Stimulated activated naive CD8-positive, alpha-beta T cell treated with anti-CD3 and anti-CD28 coated beads, Interleukin-15, amount 100 ng/mL, for 72 hours (primary cell): Measurements from ENCODE around the gene RMND1.
"Not testable (repeated sequence)": the region's sequence is repeated elsewhere in the genome, so short reads cannot be mapped to it uniquely, and the experiment has no call there.

Source experiments
- ATAC-seq: fragments of 150-1000 bp; cut with Tn5 transposase; 2 replicates; pipeline ENCODE4 v1.10.0; 2021; ENCODE audit warnings: mild to moderate bottlenecking, moderate library complexity
- DNase-seq, 2 donors: peaks; one replicate each; pipeline ENCODE4 v3.0.0; 2021 to 2022
- H3K27ac Mint-ChIP-seq, 2 donors: one replicate each; pipeline ENCODE4 v1.8.0; 2022; ENCODE audit warnings: mild to moderate bottlenecking in 2 of 2, mixed read lengths in 2 of 2, moderate library complexity in 2 of 2
- H3K27me3 Mint-ChIP-seq: one replicate; pipeline ENCODE4 v1.8.0; 2022; ENCODE audit warnings: mixed read lengths
- H3K4me1 Mint-ChIP-seq: one replicate; pipeline ENCODE4 v1.8.0; 2022; ENCODE audit warnings: mild to moderate bottlenecking, mixed read lengths
- H3K4me3 Mint-ChIP-seq, 2 donors: one replicate each; pipeline ENCODE4 v1.8.0; 2022; ENCODE audit warnings: mild to moderate bottlenecking in 2 of 2, mixed read lengths in 2 of 2, moderate library complexity in 1 of 2
- H3K9me3 Mint-ChIP-seq, 2 donors: one replicate each; pipeline ENCODE4 v1.8.0; 2022; ENCODE audit warnings: mixed read lengths in 2 of 2

Gene RMND1

GRCh38 chr6:151477726-151478125, 25.8 kb upstream of the RMND1 start:
- H3K27ac Mint-ChIP-seq, result no peak overlapping the region
- ATAC-seq, result no peak

GRCh38 chr6:151475653-151476523, 24.0 kb upstream of the RMND1 start:
- no peak overlapping the region for H3K4me3 Mint-ChIP-seq
- no peaks in the 10 kb centered on the region for H3K27me3 Mint-ChIP-seq
- DNase-seq (peak; percentile 17 to 23), ATAC-seq (no peak)
- H3K4me1 Mint-ChIP-seq, result peaks cover 8% of the 10 kb centered on the region
- H3K27ac Mint-ChIP-seq, result peak overlapping the region in 1 of 2 donors; percentile 33
- no peaks in the 10 kb centered on the region for H3K9me3 Mint-ChIP-seq

More at GRCh38 chr6:151477726-151478125, 25.8 kb upstream of the RMND1 start:
- Mint-ChIP-seq H3K9me3 (no peaks in the 10 kb centered on the region), H3K4me3 (no peak overlapping the region), H3K4me1 (peaks cover 14% of the 10 kb centered on the region), H3K27me3 (no peaks in the 10 kb centered on the region)
- no peak for DNase-seq

- Mint-ChIP-seq H3K27ac (no peak overlapping the region), H3K4me1 (peaks cover 6% of the 10 kb centered on the region), H3K27me3 (no peaks in the 10 kb centered on the region), H3K4me3 (no peak overlapping the region), H3K9me3 (no peaks in the 10 kb centered on the region)
- ATAC-seq (no peak), DNase-seq (no peak)
Measured at GRCh38 chr6:151464702-151465101, 12.8 kb upstream of the RMND1 start.

GRCh38 chr6:151461673-151462072, 9.7 kb upstream of the RMND1 start:
- Mint-ChIP-seq H3K9me3 (no peaks in the 10 kb centered on the region), H3K27me3 (no peaks in the 10 kb centered on the region), H3K4me3 (no peak overlapping the region), H3K4me1 (no peaks in the 10 kb centered on the region), H3K27ac (no peak overlapping the region)
- DNase-seq, result no peak
- ATAC-seq, result no peak

GRCh38 chr6:151455751-151456398, 3.9 kb upstream of the RMND1 start:
- not testable (repeated sequence) for H3K4me3 Mint-ChIP-seq, H3K27me3 Mint-ChIP-seq, ATAC-seq

GRCh38 chr6:151452750-151453427, 963 bp upstream of the RMND1 start:
- peak overlapping the region; percentile 95 to 99 for H3K4me3 Mint-ChIP-seq
- no peak for ATAC-seq
- H3K9me3 Mint-ChIP-seq, result no peaks in the 10 kb centered on the region
- DNase-seq, result no peak
- peaks cover 30% of the 10 kb centered on the region for H3K4me1 Mint-ChIP-seq
- H3K27ac Mint-ChIP-seq, result peak overlapping the region; percentile 95 to 98
- no peaks in the 10 kb centered on the region for H3K27me3 Mint-ChIP-seq

More at GRCh38 chr6:151455751-151456398, 3.9 kb upstream of the RMND1 start:
- not testable (repeated sequence) for DNase-seq, H3K27ac Mint-ChIP-seq, H3K9me3 Mint-ChIP-seq
- H3K4me1 Mint-ChIP-seq, result peaks cover 20% of the 10 kb centered on the region

- Mint-ChIP-seq H3K27ac (peak overlapping the region; percentile 95 to 98), H3K4me1 (peaks cover 36% of the 10 kb centered on the region), H3K27me3 (no peaks in the 10 kb centered on the region), H3K9me3 (no peaks in the 10 kb centered on the region), H3K4me3 (peak overlapping the region; percentile 95 to 99)
- DNase-seq (no peak), ATAC-seq (peak; percentile 57)
Measured at GRCh38 chr6:151451417-151451949, 443 bp downstream of the RMND1 start.

- peaks cover 36% of the 10 kb centered on the region for H3K4me1 Mint-ChIP-seq
- ATAC-seq, result not testable (repeated sequence)
Measured at GRCh38 chr6:151450928-151451327, 998 bp downstream of the RMND1 start.

GRCh38 chr6:151448623-151449022, 3.3 kb downstream of the RMND1 start:
- Mint-ChIP-seq H3K27ac (no peak overlapping the region), H3K4me1 (peaks cover 22% of the 10 kb centered on the region), H3K4me3 (no peak overlapping the region), H3K9me3 (no peaks in the 10 kb centered on the region), H3K27me3 (no peaks in the 10 kb centered on the region)
- DNase-seq (no peak), ATAC-seq (no peak)

More at GRCh38 chr6:151450928-151451327, 998 bp downstream of the RMND1 start:
- not testable (repeated sequence) for H3K27me3 Mint-ChIP-seq, DNase-seq, H3K9me3 Mint-ChIP-seq
- peak overlapping the region in 1 of 2 donors; percentile 98 for H3K27ac Mint-ChIP-seq
- H3K4me3 Mint-ChIP-seq, result peak overlapping the region; percentile 95 to 99

GRCh38 chr6:151447237-151447636, 4.7 kb downstream of the RMND1 start:
- H3K9me3 Mint-ChIP-seq, result no peaks in the 10 kb centered on the region
- peaks cover 25% of the 10 kb centered on the region for H3K4me1 Mint-ChIP-seq
- H3K27me3 Mint-ChIP-seq, result no peaks in the 10 kb centered on the region
- ATAC-seq, result no peak
- no peak overlapping the region for H3K27ac Mint-ChIP-seq
- no peak for DNase-seq
- H3K4me3 Mint-ChIP-seq, result no peak overlapping the region

GRCh38 chr6:151445482-151445881, 6.4 kb downstream of the RMND1 start:
- ATAC-seq, result no peak
- no peak for DNase-seq
- no peak overlapping the region for H3K27ac Mint-ChIP-seq
- H3K4me3 Mint-ChIP-seq, result no peak overlapping the region
- peaks cover 33% of the 10 kb centered on the region for H3K4me1 Mint-ChIP-seq
- no peaks in the 10 kb centered on the region for H3K9me3 Mint-ChIP-seq
- no peaks in the 10 kb centered on the region for H3K27me3 Mint-ChIP-seq

GRCh38 chr6:151443911-151444621, 7.9 kb downstream of the RMND1 start:
- Mint-ChIP-seq H3K4me1 (peaks cover 27% of the 10 kb centered on the region), H3K27ac (no peak overlapping the region), H3K27me3 (no peaks in the 10 kb centered on the region), H3K4me3 (no peak overlapping the region), H3K9me3 (no peaks in the 10 kb centered on the region)
- DNase-seq (no peak), ATAC-seq (no peak)

GRCh38 chr6:151443454-151443853, 8.5 kb downstream of the RMND1 start:
- no peak for ATAC-seq
- H3K27me3 Mint-ChIP-seq, result no peaks in the 10 kb centered on the region
- H3K4me3 Mint-ChIP-seq, result no peak overlapping the region
- H3K9me3 Mint-ChIP-seq, result no peaks in the 10 kb centered on the region
- H3K4me1 Mint-ChIP-seq, result peaks cover 26% of the 10 kb centered on the region
- H3K27ac Mint-ChIP-seq, result no peak overlapping the region
- DNase-seq, result no peak

GRCh38 chr6:151442371-151442770, 9.6 kb downstream of the RMND1 start:
- Mint-ChIP-seq H3K4me3 (no peak overlapping the region), H3K27ac (no peak overlapping the region), H3K4me1 (peaks cover 36% of the 10 kb centered on the region), H3K27me3 (no peaks in the 10 kb centered on the region), H3K9me3 (no peaks in the 10 kb centered on the region)
- no peak for ATAC-seq
- no peak for DNase-seq
